CD4-positive, alpha-beta T cell treated with Interleukin-2 at 100 ng/mL for 4 hours (primary cell): ENCODE measurements around the gene KIF16B.
"Not testable (repeated sequence)": the region's sequence is repeated elsewhere in the genome, so short reads cannot be mapped to it uniquely, and the experiment has no call there.

Experiments used
- DNase-seq: peaks from one replicate; pipeline ENCODE4 v3.0.0-alpha.2; 2020; ENCODE audit warnings: low spot score

KIF16B gene

GRCh38 chr20:16526433-16527380 is 46.5 kb downstream of the KIF16B start:
- DNase-seq: no peak

GRCh38 chr20:16522651-16523050 is 50.6 kb downstream of the KIF16B start:
- DNase-seq: not testable (repeated sequence)

DNA sequence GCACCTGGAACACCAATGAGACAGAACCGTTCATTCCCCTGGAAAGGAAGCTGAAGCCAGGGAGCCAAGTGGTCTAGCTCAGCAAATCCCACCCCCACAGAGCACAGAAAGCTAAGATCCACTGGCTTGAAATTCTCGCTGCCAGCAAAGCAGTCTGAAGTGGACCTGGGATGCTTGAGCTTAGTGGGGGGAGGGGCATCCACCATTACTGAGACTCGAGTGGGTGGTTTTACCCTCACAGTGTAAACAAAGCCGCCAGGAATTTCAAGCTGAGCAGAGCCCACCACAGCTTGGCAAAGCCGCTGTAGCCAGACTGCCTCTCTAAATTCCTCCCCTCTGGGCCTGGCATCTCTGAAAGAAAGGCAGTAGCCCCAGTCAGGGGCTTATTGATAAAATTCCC is 53.1 kb downstream of the KIF16B start:
- no peak for DNase-seq

DNA sequence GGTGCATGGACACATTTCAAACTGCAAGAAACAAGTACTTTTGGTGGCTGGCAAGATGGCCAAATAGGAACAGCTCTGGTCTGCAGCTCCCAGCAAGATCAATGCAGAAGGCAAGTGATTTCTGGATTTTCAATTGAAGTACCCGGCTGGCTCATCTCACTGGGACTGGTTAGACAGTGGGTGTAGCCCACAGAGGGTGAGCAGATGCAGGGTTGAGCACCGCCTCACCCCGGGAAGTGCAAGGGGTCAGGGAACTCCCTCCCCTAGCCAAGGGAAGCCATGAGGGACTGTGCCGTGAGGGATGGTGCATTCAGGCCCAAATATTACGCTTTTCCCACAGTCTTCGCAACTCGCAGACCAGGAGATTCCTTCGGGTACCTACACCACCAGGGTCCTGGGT is 53.6 kb downstream of the KIF16B start:
- DNase-seq: not testable (repeated sequence)

DNA sequence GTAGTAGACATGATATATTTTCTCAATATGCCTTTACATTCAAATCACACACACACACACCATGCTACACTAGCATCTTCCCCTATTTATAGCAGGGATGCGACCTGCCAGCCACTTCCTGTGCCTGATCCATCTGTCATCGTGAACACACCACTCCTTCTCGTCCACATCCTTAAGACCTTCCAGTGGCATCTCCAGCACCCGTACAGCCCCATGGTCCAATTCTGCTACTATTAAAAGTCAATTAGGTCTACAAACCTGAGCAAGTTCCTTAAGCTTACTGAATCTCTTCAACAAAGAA is 54.5 kb downstream of the KIF16B start:
- no peak for DNase-seq

GRCh38 chr20:16517946-16518783 is 55.1 kb downstream of the KIF16B start:
- DNase-seq: peak; percentile 17

GRCh38 chr20:16516794-16517193 is 56.5 kb downstream of the KIF16B start:
- DNase-seq: no peak

DNA sequence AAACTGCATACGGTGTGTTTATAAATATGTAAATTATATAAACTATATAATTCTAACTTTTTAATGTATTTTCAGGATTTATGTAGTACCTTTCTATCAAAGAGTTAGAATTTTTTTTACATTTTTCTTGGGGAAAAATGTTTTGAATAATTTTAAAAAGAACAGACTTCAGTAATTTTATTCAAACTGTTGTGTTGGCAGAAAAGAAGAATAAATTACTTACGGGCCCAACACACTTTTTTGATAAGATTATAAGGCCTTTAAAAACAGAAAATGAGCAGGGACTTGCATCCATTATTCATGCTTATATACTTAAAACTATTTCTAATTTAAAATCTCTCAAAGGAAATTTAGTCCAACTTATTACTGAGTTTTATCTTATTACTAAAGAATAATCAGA is 58.2 kb downstream of the KIF16B start:
- no peak for DNase-seq

- DNase-seq: no peak
Measured at GRCh38 chr20:16514140-16514539, 59.1 kb downstream of the KIF16B start.

GRCh38 chr20:16505894-16506293 is 67.4 kb downstream of the KIF16B start:
- DNase-seq: no peak

- DNase-seq: no peak
Measured at GRCh38 chr20:16501301-16501700, 71.9 kb downstream of the KIF16B start.

- no peak for DNase-seq
Measured at GRCh38 chr20:16500197-16500596, 73.1 kb downstream of the KIF16B start.

- no peak for DNase-seq
Measured at GRCh38 chr20:16498526-16499253, 74.6 kb downstream of the KIF16B start.

- DNase-seq: no peak
Measured at GRCh38 chr20:16497896-16498295, 75.4 kb downstream of the KIF16B start.

DNA sequence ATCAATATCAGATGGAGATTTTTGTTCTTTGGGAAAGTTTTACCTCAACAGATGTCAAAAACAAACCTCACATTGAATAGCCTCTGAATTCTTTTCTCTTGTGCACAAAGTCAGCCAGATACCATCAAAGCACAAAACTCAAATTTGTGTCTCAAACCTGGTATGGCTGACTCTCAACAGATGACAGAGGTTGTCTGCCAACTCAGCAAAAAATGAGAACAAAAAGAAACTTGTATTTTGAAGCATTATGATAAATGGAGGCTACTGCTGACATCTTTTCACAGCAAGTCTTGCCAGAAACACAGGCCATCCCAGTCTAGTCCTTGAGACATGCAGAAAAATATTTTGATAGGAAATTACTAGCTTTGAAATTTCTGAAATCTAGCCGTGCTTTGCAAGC is 79.8 kb downstream of the KIF16B start:
- DNase-seq: no peak

DNA sequence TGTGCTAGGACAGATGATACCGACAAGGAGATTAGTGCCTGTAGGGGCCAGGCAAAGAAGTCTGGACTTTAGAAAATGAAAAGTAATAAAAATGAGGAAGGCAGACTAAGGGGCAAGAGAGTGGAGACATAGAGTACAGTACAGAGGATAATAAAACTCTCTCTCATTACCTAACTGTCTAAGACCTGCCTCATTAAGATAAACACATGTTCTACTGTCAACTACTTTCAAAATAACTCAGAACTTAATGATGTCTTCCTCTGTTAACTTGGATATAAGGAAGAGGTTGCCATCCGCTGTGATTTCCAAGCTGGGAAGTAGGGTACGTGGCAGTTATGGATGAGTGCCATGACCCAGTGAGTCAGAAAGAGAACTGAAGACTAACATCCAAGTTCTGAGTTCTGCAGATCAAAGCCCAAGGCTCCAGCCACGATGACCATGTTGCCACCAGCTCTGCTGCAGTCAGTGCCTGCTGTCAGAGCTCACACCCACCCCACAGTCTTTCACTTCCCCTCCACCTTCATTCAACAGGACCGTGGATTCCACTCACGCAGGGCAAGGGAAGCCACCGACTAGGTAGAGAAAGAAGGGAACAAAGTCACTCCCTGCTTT is 81.8 kb downstream of the KIF16B start:
- peak; percentile 0 for DNase-seq

DNA sequence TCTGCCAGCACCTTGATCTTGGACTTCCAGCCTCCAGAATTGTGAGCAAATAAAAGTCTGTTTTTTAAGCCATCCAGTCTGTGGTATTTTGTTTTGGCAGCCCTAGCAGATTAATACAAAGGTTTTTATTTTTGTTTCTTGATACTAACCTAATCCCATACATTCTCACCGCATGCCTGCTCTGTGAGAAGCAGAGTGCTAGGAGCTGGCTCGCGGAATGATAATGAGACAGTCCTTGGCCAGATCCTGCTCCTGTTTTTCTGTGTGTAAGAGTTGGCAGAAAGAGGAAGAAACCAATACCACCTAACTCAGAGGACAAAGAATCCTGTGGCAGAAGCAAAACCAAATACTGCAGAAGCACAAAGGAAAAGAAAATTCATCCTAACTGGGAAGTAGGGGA is 82.6 kb downstream of the KIF16B start:
- no peak for DNase-seq

DNA sequence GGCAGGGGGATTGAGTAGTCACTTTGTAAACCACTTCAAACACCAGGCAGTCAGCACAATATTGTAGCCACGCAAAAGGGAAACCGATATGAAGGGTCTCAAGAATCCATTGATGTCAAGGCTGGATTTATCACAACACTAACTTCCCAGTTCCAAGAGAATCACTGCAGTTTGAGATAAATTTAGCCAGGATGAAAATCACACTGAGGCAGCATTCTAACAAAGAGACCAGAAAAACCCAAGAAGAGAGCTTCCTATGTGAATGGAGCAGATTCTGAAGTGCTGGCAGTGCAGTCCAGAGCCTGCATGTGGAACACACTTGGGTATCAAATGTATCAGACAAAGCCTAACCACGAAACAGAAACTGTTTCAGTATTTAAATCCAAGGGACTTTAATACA is 84.6 kb downstream of the KIF16B start:
- DNase-seq: no peak

- no peak for DNase-seq
Measured at GRCh38 chr20:16488086-16488485, 85.2 kb downstream of the KIF16B start.

DNA sequence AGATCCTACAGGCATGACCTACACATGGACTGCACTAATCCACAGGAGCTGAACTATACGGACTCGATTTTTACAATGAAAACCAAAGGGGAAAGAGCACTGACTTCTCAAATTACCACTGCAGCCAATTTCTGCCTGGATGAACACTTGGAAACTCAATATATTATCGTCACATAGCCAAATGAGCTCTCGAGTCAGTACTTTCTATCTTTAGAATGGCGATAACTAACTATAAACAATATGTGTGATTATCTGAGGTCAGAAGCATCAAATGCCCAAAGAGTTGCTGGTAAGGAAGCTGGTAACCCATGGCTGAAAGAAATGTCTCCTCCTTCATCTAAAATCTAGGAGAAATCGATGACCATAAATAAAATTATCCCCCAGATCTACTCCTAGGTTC is 86.7 kb downstream of the KIF16B start:
- no peak for DNase-seq

GRCh38 chr20:16485401-16485800 is 87.8 kb downstream of the KIF16B start:
- DNase-seq: no peak

DNA sequence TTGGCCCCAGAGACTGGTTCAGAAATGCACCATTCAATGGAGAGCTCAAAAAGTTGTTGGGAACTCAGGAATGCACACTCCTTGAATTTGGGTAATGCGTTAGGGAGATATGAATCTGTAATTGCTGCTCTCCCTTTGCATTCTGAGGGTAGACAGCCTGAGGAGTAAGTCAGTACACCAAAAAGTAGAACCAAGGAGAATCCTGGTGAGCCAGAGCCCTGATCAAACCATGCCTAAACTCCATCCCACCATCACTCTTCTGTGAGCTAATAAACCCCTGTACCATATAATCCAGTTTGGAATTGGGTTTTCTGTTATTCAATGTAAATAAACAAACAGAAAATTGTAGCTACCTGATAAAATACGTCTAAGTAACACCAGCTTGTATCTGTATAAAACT is 90.2 kb downstream of the KIF16B start:
- DNase-seq: no peak
